GM19397 (cell line): ENCODE measurements around the gene BTBD7.
"Not testable (repeated sequence)": the region's sequence is repeated elsewhere in the genome, so short reads cannot be mapped to it uniquely, and the experiment has no call there.

Experiments used
- ATAC-seq: cut with Tn5 transposase; IDR thresholded peaks from one replicate; pipeline ENCODE4 v1.9.1; 2021; ENCODE audit warnings: mild to moderate bottlenecking, moderate library complexity; ENCODE audit not compliant: unreplicated experiment

BTBD7 gene

GRCh38 chr14:93249128-93249831, 83.6 kb downstream of the BTBD7 start:
- no peak for ATAC-seq

- no peak for ATAC-seq
Measured at GRCh38 chr14:93246534-93246933, 86.3 kb downstream of the BTBD7 start.

GRCh38 chr14:93245764-93246420, 86.9 kb downstream of the BTBD7 start:
- ATAC-seq = no peak

- no peak for ATAC-seq
Measured at GRCh38 chr14:93240678-93241000, 92.2 kb downstream of the BTBD7 start.

GRCh38 chr14:93239869-93240677, 92.8 kb downstream of the BTBD7 start:
- no peak for ATAC-seq

GRCh38 chr14:93234798-93235197, 98.0 kb downstream of the BTBD7 start:
- no peak for ATAC-seq

GRCh38 chr14:93233078-93233477, 99.8 kb downstream of the BTBD7 start:
- not testable (repeated sequence) for ATAC-seq

GRCh38 chr14:93232159-93232558, 100.7 kb downstream of the BTBD7 start:
- ATAC-seq = no peak

- no peak for ATAC-seq
Measured at GRCh38 chr14:93231129-93231979, 101.5 kb downstream of the BTBD7 start.

- ATAC-seq = no peak
Measured at GRCh38 chr14:93230539-93230938, 102.3 kb downstream of the BTBD7 start.

GRCh38 chr14:93228550-93228949, 104.3 kb downstream of the BTBD7 start:
- no peak for ATAC-seq

- ATAC-seq = no peak
Measured at GRCh38 chr14:93223565-93223964, 109.3 kb downstream of the BTBD7 start.

- ATAC-seq = no peak
Measured at GRCh38 chr14:93220509-93220908, 112.3 kb downstream of the BTBD7 start.

- ATAC-seq = no peak
Measured at GRCh38 chr14:93219103-93219726, 113.6 kb downstream of the BTBD7 start.

GRCh38 chr14:93214598-93214997, 118.2 kb downstream of the BTBD7 start:
- no peak for ATAC-seq

- peak; percentile 64 for ATAC-seq
Measured at GRCh38 chr14:93212432-93212831, 120.4 kb downstream of the BTBD7 start.

GRCh38 chr14:93207468-93208308, 125.1 kb downstream of the BTBD7 start:
- peak; percentile 36 for ATAC-seq

GRCh38 chr14:93206793-93207467, 125.9 kb downstream of the BTBD7 start, which contains the start of the genes GON7 and UBR7:
GON7 (minus strand) TSS chr14:93207065; CDS start chr14:93207037, 28 bp downstream.
UBR7 (plus strand) TSS chr14:93207256; CDS start chr14:93207292, 36 bp downstream.
- peak; percentile 85 for ATAC-seq
